Right lobe of liver (tissue), 4 donors: Measurements from ENCODE around the gene ST7.

Experiments used
- POLR2A ChIP-seq: fragments of 450-650 bp; IDR thresholded peaks from one replicate; pipeline ENCODE4 v1.6.1; 2017; ENCODE audit warnings: antibody characterized with exemption, mild to moderate bottlenecking
- TF ChIP-seq, protein P1 (sequence below), 4 donors: fragments of 200-600 bp in 3 of 4; fragments of 450-650 bp in 1 of 4; IDR thresholded peaks; one replicate each; pipeline versions ENCODE4 v1.5.1 to v1.8.0; 2016 to 2022; ENCODE audit warnings: antibody characterized with exemption in 4 of 4, mild to moderate bottlenecking in 2 of 4
- donor health status: DM: no; HTN: no; CAD: no.
- donor health status: DM: no; HTN: no; CAD: no.
- donor health status: DM: no; HTN: yes; CAD: no.

DNA sequence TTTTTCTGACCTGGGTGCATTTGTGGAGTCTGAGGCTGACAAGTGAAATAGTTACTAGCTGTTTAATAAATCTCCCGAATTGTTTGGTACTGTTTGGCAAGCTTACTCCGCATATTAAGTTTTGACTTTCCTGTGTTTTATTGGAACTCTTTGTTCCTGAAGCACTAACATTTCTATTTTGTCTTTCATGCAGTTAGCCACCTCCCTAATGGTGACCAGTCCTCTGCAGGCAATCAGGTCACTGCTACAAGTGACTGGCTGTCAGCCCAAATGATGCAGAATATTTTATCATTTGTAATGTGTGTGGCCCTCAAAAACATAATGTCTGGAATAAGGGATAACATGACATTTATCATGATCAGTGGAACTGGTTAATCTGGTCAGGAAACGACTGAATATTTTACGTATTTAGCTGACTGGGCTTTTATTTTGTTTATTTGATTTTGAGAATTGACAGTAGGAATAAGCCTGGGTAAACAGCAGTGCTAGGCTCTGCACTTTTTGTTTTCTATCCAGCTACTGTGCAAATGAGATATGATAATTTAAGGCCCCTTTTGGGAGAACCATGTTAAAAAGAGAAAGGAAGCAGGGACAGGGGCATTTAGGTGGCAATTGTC lies 82.9 kb downstream of the ST7 start:
- TF ChIP-seq, protein P1, sequence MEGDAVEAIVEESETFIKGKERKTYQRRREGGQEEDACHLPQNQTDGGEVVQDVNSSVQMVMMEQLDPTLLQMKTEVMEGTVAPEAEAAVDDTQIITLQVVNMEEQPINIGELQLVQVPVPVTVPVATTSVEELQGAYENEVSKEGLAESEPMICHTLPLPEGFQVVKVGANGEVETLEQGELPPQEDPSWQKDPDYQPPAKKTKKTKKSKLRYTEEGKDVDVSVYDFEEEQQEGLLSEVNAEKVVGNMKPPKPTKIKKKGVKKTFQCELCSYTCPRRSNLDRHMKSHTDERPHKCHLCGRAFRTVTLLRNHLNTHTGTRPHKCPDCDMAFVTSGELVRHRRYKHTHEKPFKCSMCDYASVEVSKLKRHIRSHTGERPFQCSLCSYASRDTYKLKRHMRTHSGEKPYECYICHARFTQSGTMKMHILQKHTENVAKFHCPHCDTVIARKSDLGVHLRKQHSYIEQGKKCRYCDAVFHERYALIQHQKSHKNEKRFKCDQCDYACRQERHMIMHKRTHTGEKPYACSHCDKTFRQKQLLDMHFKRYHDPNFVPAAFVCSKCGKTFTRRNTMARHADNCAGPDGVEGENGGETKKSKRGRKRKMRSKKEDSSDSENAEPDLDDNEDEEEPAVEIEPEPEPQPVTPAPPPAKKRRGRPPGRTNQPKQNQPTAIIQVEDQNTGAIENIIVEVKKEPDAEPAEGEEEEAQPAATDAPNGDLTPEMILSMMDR (IDR thresholded peaks at IDR 0.05), result no peak
- TF ChIP-seq POLR2A, result no peak
